GM18502 (cell line): ENCODE data around the gene PCLO.
"Not testable (repeated sequence)": the region's sequence is repeated elsewhere in the genome, so short reads cannot be mapped to it uniquely, and the experiment has no call there.

Experiments used
- ATAC-seq: cut with Tn5 transposase; IDR thresholded peaks from one replicate; pipeline ENCODE4 v1.9.1; 2021; ENCODE audit warnings: mild to moderate bottlenecking; ENCODE audit not compliant: unreplicated experiment, poor library complexity

The PCLO gene

GRCh38 chr7:83053965-83054364 is 108.7 kb downstream of the PCLO start:
- no peak for ATAC-seq

GRCh38 chr7:83040484-83040883 is 122.2 kb downstream of the PCLO start:
- ATAC-seq = no peak

- ATAC-seq = no peak
Measured at GRCh38 chr7:83038787-83039186, 123.9 kb downstream of the PCLO start.

- no peak for ATAC-seq
Measured at GRCh38 chr7:83036721-83037380, 125.8 kb downstream of the PCLO start.

GRCh38 chr7:83036130-83036529 is 126.6 kb downstream of the PCLO start:
- no peak for ATAC-seq

GRCh38 chr7:83032195-83032594 is 130.5 kb downstream of the PCLO start:
- ATAC-seq = no peak

- ATAC-seq = not testable (repeated sequence)
Measured at GRCh38 chr7:83023817-83024665, 138.6 kb downstream of the PCLO start.

- ATAC-seq = no peak
Measured at GRCh38 chr7:83021032-83021431, 141.7 kb downstream of the PCLO start.

- ATAC-seq = no peak
Measured at GRCh38 chr7:83020161-83020560, 142.5 kb downstream of the PCLO start.

- no peak for ATAC-seq
Measured at GRCh38 chr7:83015916-83016315, 146.8 kb downstream of the PCLO start.

GRCh38 chr7:83014546-83014945 is 148.1 kb downstream of the PCLO start:
- no peak for ATAC-seq

GRCh38 chr7:83011954-83012353 is 150.7 kb downstream of the PCLO start:
- ATAC-seq = no peak

- no peak for ATAC-seq
Measured at GRCh38 chr7:83005410-83005809, 157.3 kb downstream of the PCLO start.

GRCh38 chr7:83001362-83002040 is 161.2 kb downstream of the PCLO start:
- ATAC-seq = no peak

- ATAC-seq = no peak
Measured at GRCh38 chr7:82998436-82998835, 164.2 kb downstream of the PCLO start.

- no peak for ATAC-seq
Measured at GRCh38 chr7:82985144-82985802, 177.4 kb downstream of the PCLO start.

- no peak for ATAC-seq
Measured at GRCh38 chr7:82980130-82980788, 182.4 kb downstream of the PCLO start.

- no peak for ATAC-seq
Measured at GRCh38 chr7:82975811-82976468, 186.7 kb downstream of the PCLO start.

- ATAC-seq = no peak
Measured at GRCh38 chr7:82972135-82972534, 190.5 kb downstream of the PCLO start.
